HepG2 (cell line): ENCODE data around the gene DNAJB2.

Experiments used
- POLR2A ChIP-seq, 2 experiments: IDR thresholded peaks; 2 replicates each; pipeline ENCODE4 v1.6.1; 2011; ENCODE audit warnings: low read depth in 2 of 2, low read length in 2 of 2, mild to moderate bottlenecking in 1 of 2, moderate library complexity in 1 of 2; ENCODE audit not compliant: insufficient read depth in 1 of 2
- ZFX ChIP-seq: sonication (generic); formaldehyde crosslinking; IDR thresholded peaks from 2 replicates; pipeline ENCODE4 v1.4.0; 2020; ENCODE audit warnings: mild to moderate bottlenecking, low read depth, missing genetic modification reagents, moderate library complexity

DNA sequence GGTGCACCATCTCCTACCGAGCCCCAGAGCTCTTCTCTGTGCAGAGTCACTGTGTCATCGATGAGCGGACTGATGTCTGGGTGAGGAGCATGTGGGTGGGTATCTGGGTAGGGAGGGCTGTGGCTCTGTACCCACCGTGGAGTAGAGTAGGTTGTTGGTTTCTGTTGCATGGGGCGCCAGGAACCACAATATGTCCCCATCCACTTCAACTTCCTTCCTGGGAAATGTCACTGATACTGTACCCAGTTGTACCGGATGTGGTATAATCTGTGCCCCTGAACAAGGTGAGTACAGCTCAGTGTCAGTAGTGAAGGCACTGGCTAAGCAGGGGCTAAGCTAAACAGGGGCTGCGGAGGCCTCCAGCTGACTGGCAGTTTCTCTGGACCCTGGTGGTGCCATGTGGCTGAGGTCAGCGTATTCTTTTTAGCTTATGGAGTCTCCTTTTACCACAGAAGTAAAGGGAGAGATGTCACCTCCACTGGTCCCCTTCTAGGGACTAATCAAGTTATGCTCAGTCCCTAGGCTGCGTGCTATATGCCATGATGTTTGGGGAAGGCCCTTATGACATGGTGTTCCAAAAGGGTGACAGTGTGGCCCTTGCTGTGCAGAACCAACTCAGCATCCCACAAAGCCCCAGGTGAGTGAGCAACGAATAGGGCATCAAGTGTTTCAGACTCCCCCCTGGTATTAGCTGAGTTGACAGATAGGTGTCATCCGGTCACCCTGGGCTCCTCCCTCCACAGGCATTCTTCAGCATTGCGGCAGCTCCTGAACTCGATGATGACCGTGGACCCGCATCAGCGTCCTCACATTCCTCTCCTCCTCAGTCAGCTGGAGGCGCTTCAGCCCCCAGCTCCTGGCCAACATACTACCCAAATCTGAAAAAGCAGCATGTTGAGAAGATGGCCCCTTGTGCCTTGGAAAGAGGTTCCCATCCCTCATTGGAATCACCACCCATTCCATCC, 31.2 kb upstream of the DNAJB2 start:
- TF ChIP-seq POLR2A (IDR thresholded peaks at IDR 0.05; ENCODE audit: insufficient read depth in 1 of 2, low read depth in 2 of 2, low read length in 2 of 2) (no peak), ZFX (CRISPR knock-in tag) (no peak)
